Astrocyte of the spinal cord (primary cell): ENCODE results near the gene CMSS1.
A peak's percentile ranks its signal among the peaks of the same experiment; 100 is the strongest.

Experiments
- DNase-seq: peaks from one replicate; pipeline ENCODE4 v3.0.0; 2011; ENCODE audit warnings: low read depth, low spot score
- H3K4me3 ChIP-seq: 2 replicates; pipeline ENCODE4 v1.5.1; 2011; ENCODE audit warnings: low read depth, mild to moderate bottlenecking, low read length, moderate library complexity
- CTCF ChIP-seq: IDR thresholded peaks from 2 replicates; pipeline ENCODE4 v1.5.1; 2012; ENCODE audit warnings: low read depth, mild to moderate bottlenecking, low read length, inconsistent platforms
- in situ Hi-C: cut with HindIII; loops from 2 replicates; pipeline ENCODE4 v1.10.0; 2017; ENCODE audit warnings: low sequenced_read_pairs

Gene CMSS1

GRCh38 chr3:99817437-99818240, at the start of gene CMSS1:
TSS of gene CMSS1 (plus strand) at chr3:99817862.
- peak; percentile 13 for TF ChIP-seq CTCF
- DNase-seq, result peak; percentile 96
- in situ Hi-C loops, result no loop called here
- H3K4me3 ChIP-seq, result peak within 1 kb of the TSS; percentile 78

GRCh38 chr3:99768126-99768525, 49.5 kb upstream of the CMSS1 start:
- in situ Hi-C loops, result no loop called here
- DNase-seq, result no peak
- no peak for TF ChIP-seq CTCF
- no peak overlapping the region for H3K4me3 ChIP-seq

GRCh38 chr3:99768808-99769501, 48.7 kb upstream of the CMSS1 start:
- DNase-seq, result no peak
- no peak overlapping the region for H3K4me3 ChIP-seq
- in situ Hi-C loops, result no loop called here
- no peak for TF ChIP-seq CTCF

- in situ Hi-C loops, result no loop called here
- no peak for DNase-seq
- no peak overlapping the region for H3K4me3 ChIP-seq
Observed at GRCh38 chr3:99772171-99772570, 45.5 kb upstream of the CMSS1 start.

GRCh38 chr3:99772671-99773070, 45.0 kb upstream of the CMSS1 start:
- H3K4me3 ChIP-seq, result no peak overlapping the region
- no peak for TF ChIP-seq CTCF
- no peak for DNase-seq
- in situ Hi-C loops, result no loop called here

More at GRCh38 chr3:99772171-99772570, 45.5 kb upstream of the CMSS1 start:
- TF ChIP-seq CTCF, result no peak

GRCh38 chr3:99774467-99774866, 43.2 kb upstream of the CMSS1 start:
- no peak for TF ChIP-seq CTCF
- DNase-seq, result peak; percentile 88
- in situ Hi-C loops, result no loop called here
- no peak overlapping the region for H3K4me3 ChIP-seq
